HL-60/S4 treated with phorbol 12-myristate 13-acetate at 8.2 ng/mL for 4 days and 3 days (cell line): Measurements from ENCODE around the gene KRTAP6-1.

Source experiments
- in situ Hi-C: fragments of 300-500 bp; cut with MboI; formaldehyde crosslinking; loops from 2 replicates; pipeline ENCODE4 v1.15.0; 2022; ENCODE audit warnings: low sequenced_read_pairs

The KRTAP6-1 gene

GRCh38 chr21:30613836-30614235, at the start of gene KRTAP6-1:
KRTAP6-1 (minus strand) TSS chr21:30613930; CDS start chr21:30613904, 26 bp downstream.
- in situ Hi-C loops: no loop called here

GRCh38 chr21:30652891-30653290, 39.2 kb upstream of the KRTAP6-1 start:
- in situ Hi-C loops: no loop called here

GRCh38 chr21:30646904-30647414, 33.2 kb upstream of the KRTAP6-1 start:
- in situ Hi-C loops: no loop called here

GRCh38 chr21:30642564-30642963, 28.8 kb upstream of the KRTAP6-1 start, which contains the start of gene KRTAP20-3:
KRTAP20-3 (plus strand) TSS chr21:30642864.
- in situ Hi-C loops: no loop called here

- in situ Hi-C loops: no loop called here
Measured at GRCh38 chr21:30638686-30639085, 25.0 kb upstream of the KRTAP6-1 start.

- in situ Hi-C loops: no loop called here
Measured at GRCh38 chr21:30634906-30635305, 21.2 kb upstream of the KRTAP6-1 start, which contains the start of gene KRTAP20-2. KRTAP20-2 (plus strand) TSS chr21:30635206; CDS start chr21:30635264, 58 bp downstream.

- in situ Hi-C loops: no loop called here
Measured at GRCh38 chr21:30629200-30629599, 15.5 kb upstream of the KRTAP6-1 start.

- in situ Hi-C loops: no loop called here
Measured at GRCh38 chr21:30628109-30628508, 14.4 kb upstream of the KRTAP6-1 start.

GRCh38 chr21:30625449-30626165, 11.9 kb upstream of the KRTAP6-1 start:
- in situ Hi-C loops: no loop called here

- in situ Hi-C loops: no loop called here
Measured at GRCh38 chr21:30623362-30623761, 9.6 kb upstream of the KRTAP6-1 start.

GRCh38 chr21:30620522-30620921, 6.8 kb upstream of the KRTAP6-1 start, which contains the start of gene KRTAP20-4:
KRTAP20-4 (plus strand) TSS chr21:30620627.
- in situ Hi-C loops: no loop called here

- in situ Hi-C loops: no loop called here
Measured at GRCh38 chr21:30620080-30620479, 6.3 kb upstream of the KRTAP6-1 start.

GRCh38 chr21:30616125-30616524, 2.4 kb upstream of the KRTAP6-1 start, which contains the start of gene KRTAP20-1:
KRTAP20-1 (plus strand) TSS chr21:30616425; CDS start chr21:30616455, 30 bp downstream.
- in situ Hi-C loops: no loop called here

GRCh38 chr21:30615199-30615598, 1.5 kb upstream of the KRTAP6-1 start:
- in situ Hi-C loops: no loop called here

- in situ Hi-C loops: no loop called here
Measured at GRCh38 chr21:30612132-30612531, 1.6 kb downstream of the KRTAP6-1 start.

GRCh38 chr21:30605968-30606367, 7.8 kb downstream of the KRTAP6-1 start:
- in situ Hi-C loops: no loop called here

- in situ Hi-C loops: no loop called here
Measured at GRCh38 chr21:30600787-30601186, 12.9 kb downstream of the KRTAP6-1 start, which contains the start of gene KRTAP22-1. KRTAP22-1 (plus strand) TSS chr21:30601087.

GRCh38 chr21:30598802-30599201, 14.9 kb downstream of the KRTAP6-1 start, which contains the start of gene KRTAP6-2:
KRTAP6-2 (minus strand) TSS chr21:30598902; CDS start chr21:30598874, 28 bp downstream.
- in situ Hi-C loops: no loop called here

GRCh38 chr21:30592140-30592539, 21.6 kb downstream of the KRTAP6-1 start, which contains the start of gene KRTAP6-3:
KRTAP6-3 (plus strand) TSS chr21:30592440; CDS start chr21:30592446, 6 bp downstream.
- in situ Hi-C loops: no loop called here

GRCh38 chr21:30590297-30590696, 23.4 kb downstream of the KRTAP6-1 start, which contains the start of gene KRTAP22-2:
KRTAP22-2 (minus strand) TSS chr21:30590397.
- in situ Hi-C loops: no loop called here

GRCh38 chr21:30582870-30583269, 30.9 kb downstream of the KRTAP6-1 start:
- in situ Hi-C loops: no loop called here

- in situ Hi-C loops: no loop called here
Measured at GRCh38 chr21:30580132-30580531, 33.6 kb downstream of the KRTAP6-1 start.
